Posterior vena cava (tissue), 2 donors: Measurements from ENCODE around the gene PAQR5. TPM values are rescaled to one million over a fixed set of nuclear protein-coding genes. Genes with fewer than 3 reads are reported as not detected.
"Not testable (repeated sequence)": the region's sequence is repeated elsewhere in the genome, so short reads cannot be mapped to it uniquely, and the experiment has no call there.

ENCODE experiments used
- DNase-seq: peaks from one replicate; pipeline ENCODE4 v3.0.0-alpha.2; 2020; ENCODE audit warnings: low spot score
- intact Hi-C, 2 donors: fragments of 100-400 bp; cut with DNase I; formaldehyde crosslinking; loops; one replicate each; pipeline versions ENCODE4 v1.14.1 to v1.14.2; 2022 to 2023
- total RNA-seq, 2 donors: library from RNA; stranded (reverse); fragmentation: NEBNext Ultra II Directional; extraction: Animal tissue kit (Norgen Biotek cat#: 25700); gene quantifications; one replicate each; pipeline ENCODE4 v1.2.1, GENCODE V29; 2021
- donor health status: DM: yes; HTN: yes; CAD: no.
- donor health status: DM: yes; HTN: yes; CAD: no.

The PAQR5 gene
- total RNA-seq, 2 donors from 2014 or later: 0.29 to 1.2 TPM

- intact Hi-C loops: no loop called here
- DNase-seq: peak; percentile 86
Observed at GRCh38 chr15:69290346-69291164, 8.2 kb upstream of the PAQR5 start.

GRCh38 chr15:69291651-69292050, 7.1 kb upstream of the PAQR5 start:
- peak; percentile 61 for DNase-seq
- intact Hi-C loops: not testable (repeated sequence)

GRCh38 chr15:69292826-69293420, 5.8 kb upstream of the PAQR5 start:
- DNase-seq: peak; percentile 55

GRCh38 chr15:69293741-69294615, 4.7 kb upstream of the PAQR5 start:
- DNase-seq: peak; percentile 50
- intact Hi-C loops: no loop called here

More at GRCh38 chr15:69292826-69293420, 5.8 kb upstream of the PAQR5 start:
- intact Hi-C loops: no loop called here

- DNase-seq: peak; percentile 26
- intact Hi-C loops: no loop called here
Observed at GRCh38 chr15:69296606-69297005, 2.1 kb upstream of the PAQR5 start.

- intact Hi-C loops: no loop called here
- peak; percentile 51 for DNase-seq
Observed at GRCh38 chr15:69297642-69298353, 914 bp upstream of the PAQR5 start.

- intact Hi-C loops: no loop called here
Observed at GRCh38 chr15:69298354-69298696, 387 bp upstream of the PAQR5 start.

DNA sequence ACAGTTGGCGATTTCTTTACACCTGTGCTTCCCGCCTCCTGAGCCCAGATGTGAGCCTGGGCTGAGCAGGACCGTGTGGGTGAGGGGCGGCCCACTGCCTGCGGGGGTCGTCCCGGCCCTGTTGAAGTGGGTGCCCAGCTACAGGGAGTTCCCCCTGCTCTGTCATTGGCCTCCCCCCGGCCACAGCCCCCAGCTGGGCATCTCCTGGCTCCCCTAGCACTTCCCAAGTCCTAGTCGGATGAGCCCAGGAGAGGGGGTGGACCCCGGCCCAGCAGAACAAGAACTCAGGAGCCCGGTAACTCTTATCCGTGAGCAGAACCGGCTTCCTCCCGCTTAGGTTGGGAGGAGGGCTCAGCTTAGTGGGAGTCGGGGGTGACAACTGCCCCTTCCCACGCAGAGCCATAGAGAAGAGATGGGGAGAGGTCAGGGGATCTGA, 757 bp downstream of the PAQR5 start:
- peak; percentile 70 for DNase-seq
- intact Hi-C loops: no loop called here

More at GRCh38 chr15:69298354-69298696, 387 bp upstream of the PAQR5 start:
- DNase-seq: no peak

GRCh38 chr15:69299943-69300588, 1.4 kb downstream of the PAQR5 start:
- no peak for DNase-seq
- intact Hi-C loops: no loop called here

DNA sequence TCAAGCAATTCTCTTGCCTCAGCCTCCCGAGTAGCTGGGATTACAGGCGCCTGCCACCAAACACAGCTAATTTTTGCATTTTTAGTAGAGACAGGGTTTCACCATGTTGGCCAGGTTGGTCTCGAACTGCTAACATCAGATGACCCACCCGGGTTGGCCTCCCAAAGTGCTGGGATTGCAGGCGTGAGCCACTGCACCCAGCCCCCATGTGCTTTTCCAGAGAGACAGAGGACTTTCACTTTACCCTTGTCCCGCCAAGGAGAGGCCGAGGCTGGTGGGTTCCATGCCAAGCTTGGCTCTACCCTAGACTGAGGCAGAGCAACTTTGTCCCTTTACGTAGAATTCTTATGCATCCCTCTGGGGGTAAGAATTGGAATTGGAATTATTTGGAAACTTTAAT, 2.4 kb downstream of the PAQR5 start:
- intact Hi-C loops, DNase-seq: not testable (repeated sequence)

- DNase-seq, intact Hi-C loops: not testable (repeated sequence)
Observed at GRCh38 chr15:69302087-69302486, 3.4 kb downstream of the PAQR5 start.

GRCh38 chr15:69302929-69303328, 4.2 kb downstream of the PAQR5 start:
- intact Hi-C loops: no loop called here
- DNase-seq: no peak

- DNase-seq: no peak
- intact Hi-C loops: no loop called here
Observed at GRCh38 chr15:69303337-69304181, 4.8 kb downstream of the PAQR5 start.

GRCh38 chr15:69304182-69304545, 5.5 kb downstream of the PAQR5 start:
- DNase-seq: no peak
- intact Hi-C loops: no loop called here

GRCh38 chr15:69305204-69305931, 6.7 kb downstream of the PAQR5 start:
- intact Hi-C loops: no loop called here
- no peak for DNase-seq

DNA sequence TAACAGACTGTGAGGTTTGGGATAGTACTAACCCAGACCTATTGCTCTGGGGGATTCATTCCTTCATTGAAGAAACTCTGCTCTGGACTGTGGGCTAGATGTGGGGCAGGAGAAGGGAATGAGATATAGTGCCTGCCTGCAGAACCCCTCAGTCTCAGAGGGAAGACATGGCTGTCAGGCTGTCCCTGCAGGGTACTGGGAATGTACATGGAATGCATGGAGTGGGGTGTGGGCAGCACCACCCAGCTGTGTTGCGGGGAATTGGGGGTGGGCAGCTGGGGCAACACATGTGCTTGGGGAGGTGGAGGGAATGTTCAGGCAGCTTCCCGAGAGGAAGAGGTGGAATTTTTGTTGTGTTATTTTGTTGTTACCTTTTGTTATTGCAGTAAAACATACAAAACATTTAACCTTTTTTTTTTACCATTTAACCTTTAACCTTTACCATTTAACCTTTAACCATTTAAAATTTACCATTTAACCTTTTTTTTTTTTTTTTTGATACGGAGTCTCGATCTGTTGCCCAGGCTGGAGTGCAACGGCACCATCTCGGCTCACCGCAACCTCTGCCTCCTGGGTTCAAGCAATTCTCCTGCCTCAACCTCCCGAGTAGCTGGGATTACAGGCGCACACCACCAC, 7.3 kb downstream of the PAQR5 start:
- no peak for DNase-seq
- intact Hi-C loops: no loop called here

DNA sequence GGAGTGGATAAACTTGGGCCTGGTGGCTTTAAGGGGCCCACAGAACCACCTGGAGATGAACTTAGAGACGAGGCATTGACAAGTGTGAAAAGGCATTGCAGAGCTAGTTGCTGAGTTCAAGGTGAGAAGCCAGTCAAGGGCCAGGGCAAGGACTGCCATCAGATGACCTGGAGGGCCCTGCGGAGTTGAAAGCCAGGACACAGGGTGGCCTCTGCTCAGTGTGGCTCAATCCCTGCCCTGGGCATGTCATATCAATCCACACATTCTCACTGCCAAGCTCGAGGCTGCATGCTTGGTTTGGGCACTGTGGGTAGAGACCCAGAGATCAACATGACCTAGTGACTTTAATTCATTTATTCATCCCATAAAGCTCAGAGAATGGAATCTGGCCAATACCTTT, 9.2 kb downstream of the PAQR5 start:
- peak; percentile 14 for DNase-seq
- intact Hi-C loops: no loop called here
